ENCODE data around the gene SMIM10L1.

DNA sequence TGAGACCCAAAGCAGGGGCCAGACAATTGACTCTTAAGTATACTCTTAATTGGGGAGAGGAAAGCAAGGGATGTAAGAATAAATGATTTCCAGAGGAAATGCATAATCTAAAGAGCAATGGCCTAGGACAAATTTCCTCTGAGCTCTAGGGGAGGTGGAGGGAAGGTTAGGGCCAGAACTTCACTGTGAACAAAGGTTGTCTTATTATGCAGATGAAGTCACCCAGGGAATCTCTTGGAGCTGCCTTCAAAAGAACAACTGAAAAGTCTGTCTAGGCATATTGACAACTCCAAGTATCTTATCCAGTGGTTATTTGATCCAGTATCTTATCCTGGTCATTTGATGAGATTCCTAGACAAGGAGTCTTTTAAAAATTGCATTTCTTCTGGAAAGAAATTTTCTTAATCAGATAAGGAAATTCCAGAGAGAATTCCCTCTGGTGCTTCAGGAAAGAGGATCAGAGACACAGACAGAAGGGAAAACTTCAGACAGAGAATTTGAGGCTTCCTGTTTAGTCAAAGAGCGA, 16.5 kb upstream of the SMIM10L1 start:
- TF ChIP-seq CTCF (IDR thresholded peaks at IDR 0.05) = no peak
- no peak for TF ChIP-seq POLR2A (IDR thresholded peaks at IDR 0.05)
